Gastroesophageal sphincter (tissue), 3 donors: ENCODE measurements around the gene GET3.

Source experiments
- CTCF ChIP-seq, 4 experiments: fragments of 200-600 bp in 2 of 4; fragments of 450-650 bp in 2 of 4; sonication (generic) in 1 of 4; IDR thresholded peaks; one replicate each; pipeline ENCODE4 v1.5.1; 2017 to 2019; ENCODE audit warnings: antibody characterized with exemption in 4 of 4, mild to moderate bottlenecking in 2 of 4, moderate library complexity in 2 of 4
- POLR2A ChIP-seq, 2 donors: fragments of 450-650 bp; IDR thresholded peaks; one replicate each; pipeline ENCODE4 v1.6.1; 2017; ENCODE audit warnings: antibody characterized with exemption in 2 of 2, mild to moderate bottlenecking in 2 of 2, moderate library complexity in 1 of 2

- TF ChIP-seq POLR2A (IDR thresholded peaks at IDR 0.05) = no peak
- TF ChIP-seq CTCF (IDR thresholded peaks at IDR 0.05) = peak in 3 of 4 experiments; percentile 64 to 99 (median 81)
Measured at GRCh38 chr19:12766051-12766521, 28.8 kb downstream of the GET3 start.
